Stimulated activated naive CD4-positive, alpha-beta T cell treated with Interleukin-2 at 50 U/mL for 16 hours (primary cell): ENCODE results near the gene SNX9.

Source experiments
- DNase-seq: peaks from one replicate; lab custom pipeline; 2025; lab: John Stamatoyannopoulos, UW

Gene SNX9

DNA sequence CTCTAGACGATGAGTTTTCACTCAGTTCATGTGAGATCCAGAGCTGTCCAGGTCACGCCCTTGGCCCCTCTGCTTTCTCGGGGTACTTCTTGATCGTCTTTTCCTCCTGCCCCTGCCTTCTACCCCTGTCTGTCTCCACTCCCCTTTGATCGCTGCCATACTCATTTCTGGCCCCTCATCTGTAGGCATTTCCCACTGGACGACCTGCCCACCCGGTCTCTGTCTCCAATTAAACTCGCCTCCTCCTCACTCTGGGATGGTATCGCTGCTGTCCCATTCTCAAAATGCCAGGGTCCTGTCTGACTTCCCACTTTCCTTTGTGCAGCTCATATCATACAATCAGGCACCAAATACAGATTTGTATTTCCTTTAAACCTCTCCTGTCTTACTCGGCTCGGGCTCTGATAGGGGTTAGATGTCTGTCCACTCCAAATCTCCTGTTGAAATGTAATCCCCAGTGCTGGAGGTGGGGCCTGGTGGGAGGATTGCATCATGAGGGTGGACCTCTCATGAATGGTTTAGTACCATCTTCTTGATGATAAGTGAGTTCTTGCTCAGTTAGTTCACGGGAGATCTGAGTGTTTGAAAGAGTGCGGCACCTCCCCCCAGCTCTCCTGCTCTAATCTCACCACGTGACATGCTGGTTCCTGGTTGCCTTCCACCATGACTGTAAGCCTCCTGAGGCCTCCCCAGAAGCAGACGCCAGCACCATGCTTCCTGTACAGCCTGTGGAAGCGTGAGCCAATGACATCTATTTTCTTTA lies 155.2 kb downstream of the SNX9 start:
- DNase-seq, result no peak

- DNase-seq, result no peak
Observed at GRCh38 chr6:157980288-157981131, 157.5 kb downstream of the SNX9 start.

DNA sequence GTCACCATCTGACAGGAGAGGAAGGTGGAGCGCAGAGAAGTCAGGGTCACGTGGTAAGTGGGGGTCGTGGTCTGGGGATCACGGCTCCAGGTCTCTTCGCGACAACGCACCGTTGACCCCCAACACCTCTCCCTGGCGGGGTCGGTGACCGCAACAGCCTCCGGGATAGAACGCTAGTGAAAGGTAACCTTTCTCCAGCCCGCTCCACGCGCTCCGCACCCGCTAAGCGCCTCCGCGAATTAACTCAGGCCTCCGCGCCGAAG lies 158.0 kb downstream of the SNX9 start:
- DNase-seq, result no peak

DNA sequence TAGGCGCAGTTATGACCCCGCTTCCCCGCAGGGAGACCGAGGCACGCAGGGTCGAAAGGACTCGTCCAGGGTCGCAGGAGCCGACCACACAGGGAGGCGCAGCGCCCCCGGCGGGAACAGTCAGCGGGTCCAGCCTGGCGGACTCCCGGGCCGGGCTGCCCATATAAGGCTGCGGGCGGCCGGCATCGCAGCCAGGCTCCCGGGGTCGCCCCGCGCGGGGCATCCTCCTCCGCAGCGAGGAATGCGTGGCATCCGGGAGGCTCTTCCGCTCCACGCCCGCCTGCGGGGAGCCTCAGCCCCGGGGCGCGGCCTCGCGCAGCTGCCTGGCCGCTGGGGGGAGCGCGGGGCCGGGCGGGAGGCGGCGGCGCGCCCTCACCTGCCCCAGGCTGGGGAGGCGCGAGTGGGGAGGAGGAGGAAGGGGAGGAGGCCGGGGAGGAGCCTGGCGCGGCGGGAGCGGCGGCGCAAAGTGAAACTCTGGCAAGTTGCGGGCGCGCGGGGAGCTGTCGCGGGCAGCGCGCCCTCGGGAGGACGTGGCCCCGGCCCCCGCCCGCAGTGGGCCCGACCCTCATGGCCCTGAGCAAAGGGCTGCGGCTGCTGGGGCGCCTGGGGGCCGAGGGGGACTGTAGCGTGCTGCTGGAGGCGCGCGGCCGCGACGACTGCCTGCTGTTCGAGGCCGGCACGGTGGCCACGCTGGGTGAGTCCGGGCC lies 158.5 kb downstream of the SNX9 start, which contains the start of gene SYNJ2:
TSS of gene SYNJ2 (plus strand) at position 469 of the 707 bp plus-strand sequence. CDS start at position 568, 99 bp downstream.
- peak; percentile 82 for DNase-seq

GRCh38 chr6:157982102-157982562 lies 159.1 kb downstream of the SNX9 start:
- peak; percentile 13 for DNase-seq

GRCh38 chr6:157982563-157983405 lies 159.7 kb downstream of the SNX9 start:
- no peak for DNase-seq

DNA sequence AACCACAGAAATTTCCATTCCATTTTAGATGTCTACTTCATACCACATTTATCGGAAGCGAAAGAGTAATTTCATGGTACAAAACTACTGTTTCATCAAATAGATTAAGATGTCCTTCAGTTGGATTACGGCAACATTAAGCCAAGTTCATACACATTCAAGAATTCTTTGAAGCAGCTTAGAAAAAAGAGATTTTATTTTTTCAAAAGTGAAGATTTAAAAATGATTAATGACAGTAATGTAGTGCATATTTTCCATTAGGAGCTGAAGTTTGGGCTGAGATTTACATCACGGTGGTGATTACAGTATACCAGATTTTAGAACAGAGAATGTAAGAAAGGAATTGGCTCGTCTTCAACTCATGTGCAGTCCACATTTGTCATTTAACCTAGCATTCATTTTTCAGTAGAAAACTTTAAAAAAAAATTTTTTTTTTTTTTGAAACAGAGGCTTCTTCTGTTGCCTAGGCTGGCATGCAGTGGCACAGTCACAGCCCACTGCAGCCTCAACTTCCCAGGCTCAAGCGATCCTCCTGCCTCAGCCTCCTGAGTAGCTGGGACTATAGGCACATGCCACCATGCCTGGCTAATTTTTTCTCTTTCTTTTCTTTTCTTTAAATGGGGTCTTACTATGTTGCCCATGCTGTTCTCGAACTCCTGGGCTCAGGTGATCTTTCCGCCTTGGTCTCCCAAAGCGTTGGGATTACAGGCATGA lies 160.5 kb downstream of the SNX9 start:
- DNase-seq, result no peak

DNA sequence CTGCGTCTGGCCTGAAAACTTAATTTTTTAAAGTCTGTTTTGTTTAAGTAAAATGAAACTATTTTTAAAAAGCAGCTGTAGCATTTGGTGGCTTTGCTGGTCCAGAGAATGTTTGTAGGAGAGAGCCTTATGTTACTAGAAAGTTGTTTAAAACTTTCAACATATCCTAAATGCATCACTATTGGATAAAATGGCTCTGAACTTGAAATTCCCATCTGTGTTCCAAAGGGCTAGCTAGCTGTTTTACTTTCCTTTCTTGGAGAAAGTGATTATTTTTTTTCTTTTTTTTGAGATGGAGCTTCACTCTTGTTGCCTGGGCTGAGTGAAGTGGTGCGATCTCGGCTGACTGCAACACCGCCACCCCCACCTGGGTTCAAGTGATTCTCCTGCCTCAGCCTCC lies 161.1 kb downstream of the SNX9 start:
- DNase-seq, result no peak

DNA sequence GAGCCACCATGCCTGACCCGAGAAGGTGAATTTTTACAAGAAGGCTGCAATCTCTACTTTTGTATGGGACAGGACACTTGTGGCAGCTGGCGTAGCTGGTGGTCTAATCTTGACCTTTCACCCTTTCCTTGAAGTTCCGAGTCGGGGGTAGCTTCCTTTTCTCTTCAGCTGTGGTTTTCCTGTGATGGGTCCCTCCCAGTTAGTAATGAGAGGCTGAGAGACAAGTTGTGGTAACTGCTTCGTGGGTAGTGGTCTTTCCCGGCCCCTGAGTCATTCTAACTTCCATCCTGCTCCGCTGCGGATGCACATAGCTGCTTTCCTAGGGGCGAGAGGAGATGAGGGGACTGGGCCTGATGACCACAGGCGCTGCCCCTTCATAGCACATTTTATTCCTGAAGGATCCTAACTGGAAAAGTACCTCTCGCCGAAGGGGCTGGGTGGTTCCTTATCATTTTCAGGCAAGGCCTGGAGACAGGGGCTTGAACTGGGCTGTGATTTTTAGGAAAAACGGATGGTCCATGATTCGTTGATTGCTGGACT lies 161.7 kb downstream of the SNX9 start:
- no peak for DNase-seq

DNA sequence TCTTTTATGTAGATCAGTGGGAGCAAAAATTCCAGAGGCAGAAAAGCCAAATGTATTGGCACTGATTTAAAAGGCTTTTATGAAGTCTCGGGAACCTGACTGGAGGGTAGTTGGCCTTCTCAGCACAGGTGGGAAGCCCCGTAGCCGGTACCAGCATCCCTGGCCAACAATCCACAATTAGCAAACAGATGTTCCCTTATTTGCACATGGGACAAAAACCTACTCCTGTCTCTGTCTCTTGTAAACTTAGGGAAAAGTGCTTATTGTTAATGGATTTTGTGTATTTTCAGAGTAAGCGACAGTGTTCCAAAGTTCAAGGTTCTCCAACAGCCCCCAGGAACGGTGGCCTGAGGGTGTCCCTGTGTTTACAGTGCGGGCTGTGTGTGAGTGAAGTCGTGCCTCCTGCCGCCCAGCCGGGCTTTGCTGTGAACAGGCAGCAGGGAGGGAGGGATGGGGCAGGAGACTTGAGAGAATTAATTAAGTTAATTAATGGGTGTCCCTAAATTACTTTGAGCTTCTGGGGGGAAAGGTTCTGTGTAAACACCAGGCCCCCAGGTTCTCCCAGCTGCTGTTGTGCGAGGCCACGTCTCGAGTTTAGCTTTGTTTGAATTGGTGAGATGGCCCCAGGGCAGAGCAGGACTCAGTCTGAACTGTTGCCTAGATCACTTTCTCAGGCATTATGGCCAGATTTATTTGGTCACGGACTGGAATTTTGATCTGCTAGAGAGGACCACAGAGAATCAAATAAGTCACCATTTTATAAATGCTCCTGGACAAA lies 162.5 kb downstream of the SNX9 start:
- no peak for DNase-seq

GRCh38 chr6:157987788-157988699 lies 165.0 kb downstream of the SNX9 start:
- DNase-seq, result no peak

GRCh38 chr6:157988700-157989063 lies 165.6 kb downstream of the SNX9 start:
- no peak for DNase-seq

- DNase-seq, result no peak
Observed at GRCh38 chr6:157989541-157990289, 166.7 kb downstream of the SNX9 start.

- DNase-seq, result no peak
Observed at GRCh38 chr6:157990321-157991066, 167.4 kb downstream of the SNX9 start.

- DNase-seq, result no peak
Observed at GRCh38 chr6:157991067-157991432, 168.0 kb downstream of the SNX9 start.

DNA sequence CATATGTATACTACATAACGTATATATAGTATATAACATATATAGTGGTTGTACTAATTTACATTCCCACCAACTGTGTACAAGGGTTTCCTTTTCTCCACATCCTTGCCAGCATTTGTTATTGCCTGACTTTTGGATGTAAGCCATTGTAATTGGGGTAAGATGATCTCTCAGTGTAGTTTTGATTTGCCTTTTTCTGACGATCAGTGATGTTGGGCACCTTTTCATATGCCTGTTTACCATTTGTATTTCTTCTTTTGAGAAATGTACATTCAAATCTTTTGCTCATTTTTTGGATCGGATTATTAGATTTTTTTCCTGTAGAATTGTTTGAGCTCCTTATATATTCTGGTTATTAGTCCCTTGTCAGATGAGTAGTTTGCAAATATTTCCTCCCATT lies 170.0 kb downstream of the SNX9 start:
- DNase-seq, result no peak

- DNase-seq, result no peak
Observed at GRCh38 chr6:157994125-157994795, 171.2 kb downstream of the SNX9 start.
